Fibroblast of lung (primary cell): ENCODE results near the gene ERI3. TPM values are rescaled to one million over a fixed set of nuclear protein-coding genes. Genes with fewer than 3 reads are reported as not detected.

ENCODE experiments used
- DNase-seq, 2 donors: peaks; one replicate each; pipeline versions ENCODE4 v3.0.0 to v3.0.0-alpha.2; 2010; ENCODE audit warnings: low read depth in 2 of 2
- H2AFZ ChIP-seq: 2 replicates; pipeline ENCODE4 v1.5.1; 2012; ENCODE audit warnings: low read length, control low read depth, inconsistent platforms
- H3K27ac ChIP-seq: 2 replicates; pipeline ENCODE4 v1.5.1; 2011; ENCODE audit warnings: low read length, control low read depth; ENCODE audit not compliant: insufficient read depth
- H3K27me3 ChIP-seq: 2 replicates; pipeline ENCODE4 v1.5.1; 2011; ENCODE audit warnings: mild to moderate bottlenecking, low read length; ENCODE audit not compliant: control insufficient read depth, insufficient read depth
- H3K36me3 ChIP-seq: 2 replicates; pipeline ENCODE4 v1.5.1; 2011; ENCODE audit warnings: low read length; ENCODE audit not compliant: control insufficient read depth, insufficient read depth
- H3K4me1 ChIP-seq: 2 replicates; pipeline ENCODE4 v1.5.1; 2011; ENCODE audit warnings: low read length; ENCODE audit not compliant: control insufficient read depth, insufficient read depth; ENCODE audit errors: extremely low read depth
- H3K4me2 ChIP-seq: 2 replicates; pipeline ENCODE4 v1.5.1; 2011; ENCODE audit warnings: low read length, control low read depth; ENCODE audit not compliant: insufficient read depth; ENCODE audit errors: extremely low read depth
- H3K4me3 ChIP-seq, 4 experiments: fragments of 200-600 bp in 1 of 4; sonication (generic) in 1 of 4; replicated peaks in 1 of 4; 2 replicates each; pipeline ENCODE4 v1.5.1; 2011 to 2016; ENCODE audit warnings: low read length in 4 of 4, low read depth in 3 of 4, mild to moderate bottlenecking in 3 of 4, control low read depth in 2 of 4, inconsistent platforms in 1 of 4, mixed read lengths in 1 of 4; ENCODE audit not compliant: insufficient read depth in 1 of 4; ENCODE audit errors: control extremely low read depth in 1 of 4
- H3K79me2 ChIP-seq: 2 replicates; pipeline ENCODE4 v1.5.1; 2012; ENCODE audit warnings: mild to moderate bottlenecking, low read length, inconsistent platforms; ENCODE audit not compliant: control insufficient read depth, insufficient read depth
- H3K9ac ChIP-seq: 2 replicates; pipeline ENCODE4 v1.5.1; 2011; ENCODE audit warnings: mild to moderate bottlenecking, low read length, control low read depth; ENCODE audit not compliant: insufficient read depth
- H3K9me3 ChIP-seq: 2 replicates; pipeline ENCODE4 v1.5.1; 2012; ENCODE audit warnings: low read depth, low read length; ENCODE audit not compliant: control insufficient read depth, insufficient read depth
- H4K20me1 ChIP-seq: 2 replicates; pipeline ENCODE4 v1.5.1; 2011; ENCODE audit warnings: low read length; ENCODE audit not compliant: control insufficient read depth, insufficient read depth; ENCODE audit errors: extremely low read depth
- EZH2 ChIP-seq: IDR thresholded peaks from 2 replicates; pipeline ENCODE4 v1.5.1; 2012; ENCODE audit warnings: low read length, control low read depth, mild to moderate bottlenecking; ENCODE audit errors: missing control alignments
- polyA plus RNA-seq, 2 donors: library from polyadenylated mRNA; depleted of rRNA in 1 of 2; stranded (reverse) in 1 of 2; unstranded in 1 of 2; fragments of >200 nt; gene quantifications; 2 replicates each; pipeline ENCODE4 v1.2.1, GENCODE V29; 2011 to 2012; ENCODE audit warnings: missing spikeins in 1 of 2
- total RNA-seq: library from RNA; depleted of rRNA; stranded (reverse); fragments of >200 nt; gene quantifications from 2 replicates; pipeline ENCODE4 v1.2.1, GENCODE V29; 2014
- TF ChIP-seq, protein P1 (sequence below), 2 donors: IDR thresholded peaks in 1 of 2; conservative IDR thresholded peaks in 1 of 2; 1 replicate in 1 of 2; 2 replicates in 1 of 2; pipeline ENCODE4 v1.5.1; 2011 to 2012; ENCODE audit warnings: low read length in 2 of 2, control low read depth in 1 of 2, inconsistent platforms in 1 of 2, low read depth in 1 of 2, mild to moderate bottlenecking in 1 of 2

ERI3 gene
- total and polyA plus RNA-seq, 2 donors (not counting 1 experiment from before 2014, with no cell fraction given): 43.4 to 44.9 TPM

DNA sequence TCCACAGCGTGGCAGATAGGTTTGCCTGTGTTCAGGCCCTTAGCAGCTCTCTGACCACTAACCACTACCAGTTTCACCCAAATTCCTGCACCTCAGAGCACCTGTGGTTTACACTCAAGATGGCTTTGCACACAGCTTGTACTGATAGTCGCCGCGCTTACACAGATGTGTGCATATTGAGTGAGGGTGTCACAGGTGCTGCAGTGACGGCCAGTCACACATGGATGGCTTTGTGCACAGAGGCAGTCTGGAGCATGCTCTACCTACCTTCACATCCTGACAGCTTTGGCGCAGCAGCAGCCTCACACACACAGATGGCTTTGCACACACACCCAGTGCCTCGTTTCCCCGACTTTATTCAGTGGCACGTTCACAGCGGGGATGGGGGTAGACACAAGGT is 134.3 kb downstream of the ERI3 start:
- Histone ChIP-seq H3K79me2 (no peaks in the 10 kb centered on the region), H3K4me3 (no peak overlapping the region), H3K4me1 (peaks cover 7% of the 10 kb centered on the region), H3K9ac (no peak overlapping the region), H4K20me1 (no peaks in the 10 kb centered on the region), H3K27ac (no peak overlapping the region), H3K9me3 (no peaks in the 10 kb centered on the region), H3K36me3 (peaks cover 20% of the 10 kb centered on the region), H2AFZ (no peak overlapping the region), H3K4me2 (no peak overlapping the region), H3K27me3 (no peaks in the 10 kb centered on the region)
- DNase-seq: no peak
- TF ChIP-seq, protein P1, sequence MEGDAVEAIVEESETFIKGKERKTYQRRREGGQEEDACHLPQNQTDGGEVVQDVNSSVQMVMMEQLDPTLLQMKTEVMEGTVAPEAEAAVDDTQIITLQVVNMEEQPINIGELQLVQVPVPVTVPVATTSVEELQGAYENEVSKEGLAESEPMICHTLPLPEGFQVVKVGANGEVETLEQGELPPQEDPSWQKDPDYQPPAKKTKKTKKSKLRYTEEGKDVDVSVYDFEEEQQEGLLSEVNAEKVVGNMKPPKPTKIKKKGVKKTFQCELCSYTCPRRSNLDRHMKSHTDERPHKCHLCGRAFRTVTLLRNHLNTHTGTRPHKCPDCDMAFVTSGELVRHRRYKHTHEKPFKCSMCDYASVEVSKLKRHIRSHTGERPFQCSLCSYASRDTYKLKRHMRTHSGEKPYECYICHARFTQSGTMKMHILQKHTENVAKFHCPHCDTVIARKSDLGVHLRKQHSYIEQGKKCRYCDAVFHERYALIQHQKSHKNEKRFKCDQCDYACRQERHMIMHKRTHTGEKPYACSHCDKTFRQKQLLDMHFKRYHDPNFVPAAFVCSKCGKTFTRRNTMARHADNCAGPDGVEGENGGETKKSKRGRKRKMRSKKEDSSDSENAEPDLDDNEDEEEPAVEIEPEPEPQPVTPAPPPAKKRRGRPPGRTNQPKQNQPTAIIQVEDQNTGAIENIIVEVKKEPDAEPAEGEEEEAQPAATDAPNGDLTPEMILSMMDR (conservative IDR thresholded peaks at IDR 0.05 in 1 of 2, IDR thresholded peaks at IDR 0.05 in 1 of 2; ENCODE audit: low read depth in 1 of 2, low read length in 2 of 2): no peak
- TF ChIP-seq EZH2: no peak

DNA sequence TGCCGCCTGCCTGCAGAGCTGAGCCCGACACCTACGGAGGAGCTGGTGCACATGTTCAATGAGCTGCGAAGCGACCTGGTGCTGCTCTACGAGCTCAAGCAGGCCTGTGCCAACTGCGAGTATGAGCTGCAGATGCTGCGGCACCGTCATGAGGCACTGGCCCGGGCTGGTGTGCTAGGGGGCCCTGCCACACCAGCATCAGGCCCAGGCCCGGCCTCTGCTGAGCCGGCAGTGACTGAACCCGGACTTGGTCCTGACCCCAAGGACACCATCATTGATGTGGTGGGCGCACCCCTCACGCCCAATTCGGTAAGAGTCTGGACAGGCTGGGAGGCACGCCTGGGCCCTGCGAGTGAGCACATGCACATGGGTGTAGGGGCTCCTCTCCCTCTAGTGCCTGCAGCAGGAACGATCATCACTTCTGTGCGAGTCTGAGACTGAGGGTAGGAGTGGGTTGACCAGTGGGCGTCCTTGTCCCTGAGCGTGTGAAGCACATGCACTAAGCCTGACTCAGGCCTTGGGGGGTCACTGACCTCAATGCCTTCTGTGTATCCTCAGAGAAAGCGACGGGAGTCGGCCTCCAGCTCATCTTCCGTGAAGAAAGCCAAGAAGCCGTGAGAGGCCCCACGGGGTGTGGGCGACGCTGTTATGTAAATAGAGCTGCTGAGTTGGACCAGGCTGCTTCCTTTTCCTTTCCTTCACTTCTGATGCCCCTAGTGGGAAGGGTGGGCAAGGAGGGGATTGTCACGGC is 134.9 kb downstream of the ERI3 start:
- H3K9me3 ChIP-seq: no peaks in the 10 kb centered on the region
- no peaks in the 10 kb centered on the region for H3K79me2 ChIP-seq
- H2AFZ ChIP-seq: no peak overlapping the region
- no peak overlapping the region for H3K4me3 ChIP-seq
- peaks cover 7% of the 10 kb centered on the region for H3K4me1 ChIP-seq
- no peaks in the 10 kb centered on the region for H4K20me1 ChIP-seq
- H3K27ac ChIP-seq: no peak overlapping the region
- H3K27me3 ChIP-seq: no peaks in the 10 kb centered on the region
- H3K9ac ChIP-seq: no peak overlapping the region
- TF ChIP-seq, protein P1 (conservative IDR thresholded peaks at IDR 0.05 in 1 of 2, IDR thresholded peaks at IDR 0.05 in 1 of 2; ENCODE audit: low read depth in 1 of 2, low read length in 2 of 2): peak in 1 of 2 donors; percentile 6
- TF ChIP-seq EZH2: no peak
- peaks cover 20% of the 10 kb centered on the region for H3K36me3 ChIP-seq
- H3K4me2 ChIP-seq: no peak overlapping the region
- peak in 1 of 2 donors; percentile 54 for DNase-seq

DNA sequence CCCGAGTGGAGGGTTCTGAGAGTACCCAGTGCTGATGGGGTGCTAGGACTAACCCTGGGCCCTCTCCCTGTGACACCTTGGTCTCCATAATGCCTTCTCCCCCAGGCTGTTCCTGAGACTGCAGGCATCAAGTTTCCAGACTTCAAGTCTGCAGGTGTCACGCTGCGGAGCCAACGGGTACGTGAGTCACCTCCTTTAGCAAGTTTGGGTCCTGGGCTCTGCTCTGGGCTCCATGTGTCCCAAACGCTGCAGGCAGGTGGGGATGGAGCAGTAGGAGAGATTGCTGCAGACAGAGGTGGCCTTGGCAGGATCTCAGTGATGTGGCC is 135.8 kb downstream of the ERI3 start:
- Histone ChIP-seq H4K20me1 (no peaks in the 10 kb centered on the region), H3K4me1 (peaks cover 8% of the 10 kb centered on the region), H3K79me2 (peaks cover 2% of the 10 kb centered on the region), H3K36me3 (peaks cover 26% of the 10 kb centered on the region), H2AFZ (no peak overlapping the region), H3K4me3 (no peak overlapping the region), H3K27me3 (no peaks in the 10 kb centered on the region), H3K9me3 (no peaks in the 10 kb centered on the region), H3K9ac (no peak overlapping the region), H3K4me2 (no peak overlapping the region), H3K27ac (no peak overlapping the region)
- TF ChIP-seq, protein P1 (conservative IDR thresholded peaks at IDR 0.05 in 1 of 2, IDR thresholded peaks at IDR 0.05 in 1 of 2; ENCODE audit: low read depth in 1 of 2, low read length in 2 of 2): no peak
- TF ChIP-seq EZH2: no peak
- no peak for DNase-seq
